Upper lobe of left lung (tissue), 6 donors: ENCODE measurements around the gene DOCK6. TPM values are rescaled to one million over a fixed set of nuclear protein-coding genes. Genes with fewer than 3 reads are reported as not detected.

Experiments used
- ATAC-seq, 2 donors: fragments of 200-7000 bp; cut with Tn5 transposase; one replicate each; pipeline ENCODE4 v1.9.1; 2022; ENCODE audit warnings: mild to moderate bottlenecking in 2 of 2, moderate library complexity in 2 of 2; ENCODE audit not compliant: low FRiP score in 2 of 2
- DNase-seq, 2 donors: peaks; one replicate each; pipeline ENCODE4 v3.0.0-alpha.2; 2019 to 2020
- H3K27ac ChIP-seq, 4 donors: fragments of 200-600 bp; sonication (generic); one replicate each; pipeline ENCODE4 v1.5.1; 2016 to 2019
- H3K27me3 ChIP-seq, 4 donors: fragments of 200-600 bp; sonication (generic); one replicate each; pipeline ENCODE4 v1.5.1; 2017 to 2019
- H3K36me3 ChIP-seq, 4 donors: fragments of 200-600 bp; sonication (generic); one replicate each; pipeline ENCODE4 v1.5.1; 2016 to 2019
- H3K4me1 ChIP-seq, 4 donors: fragments of 200-600 bp; sonication (generic); one replicate each; pipeline ENCODE4 v1.5.1; 2018 to 2019
- H3K4me3 ChIP-seq, 4 donors: fragments of 200-600 bp; sonication (generic); one replicate each; pipeline ENCODE4 v1.5.1; 2017 to 2019; ENCODE audit warnings: mild to moderate bottlenecking in 2 of 4, moderate library complexity in 1 of 4
- H3K9me3 ChIP-seq, 4 donors: fragments of 200-600 bp; sonication (generic); one replicate each; pipeline ENCODE4 v1.5.1; 2018 to 2019
- CTCF ChIP-seq, 6 experiments: fragments of 450-650 bp in 4 of 6; fragments of 200-600 bp in 2 of 6; sonication (generic) in 2 of 6; IDR thresholded peaks; one replicate each; pipeline ENCODE4 v1.5.1; 2016 to 2019; ENCODE audit warnings: antibody characterized with exemption in 6 of 6
- EP300 ChIP-seq, 4 donors: sonication (generic); formaldehyde crosslinking; IDR thresholded peaks; one replicate each; pipeline ENCODE4 v1.5.1; 2017; ENCODE audit warnings: antibody characterized with exemption in 4 of 4, control low read depth in 2 of 4
- POLR2A ChIP-seq, 4 donors: fragments of 450-650 bp; IDR thresholded peaks; one replicate each; pipeline ENCODE4 v1.5.1; 2016 to 2017; ENCODE audit warnings: antibody characterized with exemption in 4 of 4, mild to moderate bottlenecking in 2 of 4
- POLR2AphosphoS5 ChIP-seq, 2 donors: sonication (generic); formaldehyde crosslinking; IDR thresholded peaks; one replicate each; pipeline ENCODE4 v1.5.1; 2017; ENCODE audit warnings: antibody characterized with exemption in 2 of 2
- WGBS, 2 donors: methylation state at CpG; one replicate each; pipeline ENCODE4 v1.1.5; 2017 to 2018; 5-methylcytosine and 5-hydroxymethylcytosine counted together
- total RNA-seq, 6 donors: library from RNA; depleted of rRNA in 4 of 6; stranded (reverse); fragments of >200 nt in 4 of 6; gene quantifications; one replicate each; pipeline versions ENCODE4 v1.1.0 to v1.2.1, GENCODE V29; 2016 to 2021
- donor health status: DM: no; HTN: no; CAD: no; lungs with moderate emphysema.
- donor health status: DM: no; HTN: yes; CAD: no; lungs with severe emphysema.

Gene DOCK6
- total RNA-seq, 6 donors from 2014 or later = 34.5 to 203 (median 116) TPM

GRCh38 chr19:11242864-11243797 lies 19.2 kb downstream of the DOCK6 start:
- Histone ChIP-seq H3K4me3 (peak overlapping the region in 1 of 4 donors; percentile 4), H3K27me3 (no peaks in the 10 kb centered on the region), H3K9me3 (peaks cover 0 to 4% (median 0%) of the 10 kb centered on the region in 4 donors), H3K36me3 (peaks cover 0 to 83% (median 24%) of the 10 kb centered on the region in 4 donors), H3K4me1 (peaks cover 22 to 45% (median 37%) of the 10 kb centered on the region in 4 donors), H3K27ac (peak overlapping the region; percentile 41 to 82 (median 78))
- peak; percentile 94 to 95 for ATAC-seq
- WGBS, 2 donors = 19 to 88% methylated on average over 7 to 32 of the region's 48 CpGs
- no peak for TF ChIP-seq EP300 (IDR thresholded peaks at IDR 0.05)
- peak; percentile 59 to 89 (median 72) for TF ChIP-seq CTCF (IDR thresholded peaks at IDR 0.05)
- peak in 1 of 4 donors; percentile 36 for TF ChIP-seq POLR2A (IDR thresholded peaks at IDR 0.05)
- TF ChIP-seq POLR2AphosphoS5 (IDR thresholded peaks at IDR 0.05) = peak in 1 of 2 donors; percentile 64
- DNase-seq = peak; percentile 95 to 97

- Histone ChIP-seq H3K36me3 (peaks cover 0 to 86% (median 29%) of the 10 kb centered on the region in 4 donors), H3K27me3 (no peaks in the 10 kb centered on the region), H3K27ac (peak overlapping the region in 3 of 4 donors; percentile 8 to 82 (median 82)), H3K4me1 (peaks cover 14 to 34% (median 28%) of the 10 kb centered on the region in 4 donors), H3K4me3 (no peak overlapping the region), H3K9me3 (peaks cover 0 to 4% (median 0%) of the 10 kb centered on the region in 4 donors)
- 89 to 91% methylated on average over 10 to 11 of the region's 11 CpGs for WGBS, 2 donors
- ATAC-seq = no peak
- TF ChIP-seq CTCF (IDR thresholded peaks at IDR 0.05) = no peak
- no peak for TF ChIP-seq EP300 (IDR thresholded peaks at IDR 0.05)
- no peak for TF ChIP-seq POLR2AphosphoS5 (IDR thresholded peaks at IDR 0.05)
- no peak for TF ChIP-seq POLR2A (IDR thresholded peaks at IDR 0.05)
- no peak for DNase-seq
These were observed 20.3 kb downstream of the DOCK6 start for GRCh38 chr19:11242025-11242424.

- TF ChIP-seq EP300 (IDR thresholded peaks at IDR 0.05) = no peak
- TF ChIP-seq POLR2AphosphoS5 (IDR thresholded peaks at IDR 0.05) = no peak
- TF ChIP-seq CTCF (IDR thresholded peaks at IDR 0.05) = no peak
- no peak for TF ChIP-seq POLR2A (IDR thresholded peaks at IDR 0.05)
- Histone ChIP-seq H3K27ac (peak overlapping the region in 1 of 4 donors; percentile 21), H3K4me3 (no peak overlapping the region), H3K36me3 (peaks cover 0 to 84% (median 39%) of the 10 kb centered on the region in 4 donors), H3K9me3 (peaks cover 0 to 4% (median 0%) of the 10 kb centered on the region in 4 donors), H3K4me1 (peaks cover 8 to 16% (median 14%) of the 10 kb centered on the region in 4 donors), H3K27me3 (no peaks in the 10 kb centered on the region)
- DNase-seq = no peak
- no peak for ATAC-seq
- WGBS, 2 donors = 95 to 98% methylated on average over 4 to 8 of the region's 8 CpGs
These were observed 22.3 kb downstream of the DOCK6 start for GRCh38 chr19:11240008-11240444.

- Histone ChIP-seq H3K27me3 (no peaks in the 10 kb centered on the region), H3K4me3 (no peak within 1 kb of the TSS), H3K9me3 (peaks cover 0 to 4% (median 0%) of the 10 kb centered on the region in 4 donors), H3K36me3 (peaks cover 0 to 84% (median 43%) of the 10 kb centered on the region in 4 donors), H3K27ac (peak within 1 kb of the TSS in 1 of 4 donors; percentile 21), H3K4me1 (peaks cover 8 to 13% (median 12%) of the 10 kb centered on the region in 4 donors)
- TF ChIP-seq CTCF (IDR thresholded peaks at IDR 0.05) (no peak), POLR2AphosphoS5 (IDR thresholded peaks at IDR 0.05) (peak in 1 of 2 donors; percentile 13)
- WGBS, 2 donors = 89 to 93% methylated on average over 10 to 17 of the region's 23 CpGs
- ATAC-seq (no peak), DNase-seq (peak in 1 of 2 donors; percentile 59)
These were observed 22.8 kb downstream of the DOCK6 start, which contains the start of gene ANGPTL8 for GRCh38 chr19:11239377-11240000. Gene ANGPTL8 (plus strand): TSS chr19:11239619. CDS start chr19:11239638, 19 bp downstream.
